Smooth muscle cell (in vitro differentiated cells): ENCODE data around the gene ZGLP1. TPM values are rescaled to one million over a fixed set of nuclear protein-coding genes. Genes with fewer than 3 reads are reported as not detected.

Experiments used
- DNase-seq: peaks from one replicate; lab custom pipeline; 2025; ENCODE audit not compliant: unreplicated experiment; lab: John Stamatoyannopoulos, UW
- H2AFZ ChIP-seq: fragments of 200-600 bp; sonication (generic); 2 replicates; pipeline ENCODE4 v1.6.0; 2016; ENCODE audit warnings: antibody characterized with exemption, low read depth, mild to moderate bottlenecking
- H3F3A ChIP-seq: fragments of 200-600 bp; sonication (generic); 2 replicates; pipeline ENCODE4 v1.6.0; 2017; ENCODE audit warnings: antibody characterized with exemption, low read depth
- H3K27ac ChIP-seq: fragments of 200-600 bp; sonication (generic); 2 replicates; pipeline ENCODE4 v1.5.1; 2016; ENCODE audit warnings: low read depth, mild to moderate bottlenecking
- H3K27me3 ChIP-seq: fragments of 200-600 bp; sonication (generic); 2 replicates; pipeline ENCODE4 v1.6.1; 2016; ENCODE audit warnings: low read depth, mild to moderate bottlenecking
- H3K36me3 ChIP-seq: fragments of 200-600 bp; sonication (generic); 2 replicates; pipeline ENCODE4 v1.5.1; 2016; ENCODE audit warnings: low read depth
- H3K4me1 ChIP-seq: fragments of 200-600 bp; sonication (generic); 2 replicates; pipeline ENCODE4 v1.5.1; 2016; ENCODE audit warnings: low read depth
- H3K4me2 ChIP-seq: fragments of 200-600 bp; sonication (generic); 2 replicates; pipeline ENCODE4 v1.6.0; 2016; ENCODE audit warnings: mild to moderate bottlenecking
- H3K4me3 ChIP-seq: fragments of 200-600 bp; sonication (generic); 2 replicates; pipeline ENCODE4 v1.5.1; 2016; ENCODE audit warnings: mild to moderate bottlenecking
- H3K79me2 ChIP-seq: fragments of 200-600 bp; sonication (generic); 2 replicates; pipeline ENCODE4 v1.6.0; 2016; ENCODE audit warnings: low read depth, mild to moderate bottlenecking
- H3K9ac ChIP-seq: fragments of 200-600 bp; sonication (generic); 2 replicates; pipeline ENCODE4 v1.6.0; 2016; ENCODE audit warnings: low read depth
- H3K9me3 ChIP-seq: fragments of 200-600 bp; sonication (generic); replicated peaks from 2 replicates; pipeline ENCODE4 v1.5.1; 2016; ENCODE audit warnings: low read depth
- H4K20me1 ChIP-seq: fragments of 200-600 bp; sonication (generic); 2 replicates; pipeline ENCODE4 v1.6.0; 2016; ENCODE audit warnings: low read depth
- WGBS: methylation state at CpG from one replicate; pipeline ENCODE4 v1.1.7; 2016; ENCODE audit warnings: low lambda C conversion rate; 5-methylcytosine and 5-hydroxymethylcytosine counted together
- polyA plus RNA-seq: library from polyadenylated mRNA; unstranded; fragments of >200 nt; fragmentation: Nextera tagmentation; extraction: Ambion mirVana; gene quantifications from 2 replicates; pipeline ENCODE4 v1.2.1, GENCODE V29; 2016
- total RNA-seq: library from RNA; depleted of rRNA; stranded (reverse); fragments of >200 nt; gene quantifications from 2 replicates; pipeline ENCODE4 v1.2.3, GENCODE V29; 2014
- TF ChIP-seq, protein P1 (sequence below): fragments of 200-600 bp; sonication (generic); IDR thresholded peaks from 2 replicates; pipeline ENCODE4 v1.5.1; 2017; ENCODE audit warnings: borderline replicate concordance, mild to moderate bottlenecking, antibody characterized with exemption; ENCODE audit not compliant: insufficient read depth, poor library complexity, severe bottlenecking

ZGLP1 gene
- total and polyA plus RNA-seq, 2 experiments from 2014 or later: 2.9 to 4.8 TPM

DNA sequence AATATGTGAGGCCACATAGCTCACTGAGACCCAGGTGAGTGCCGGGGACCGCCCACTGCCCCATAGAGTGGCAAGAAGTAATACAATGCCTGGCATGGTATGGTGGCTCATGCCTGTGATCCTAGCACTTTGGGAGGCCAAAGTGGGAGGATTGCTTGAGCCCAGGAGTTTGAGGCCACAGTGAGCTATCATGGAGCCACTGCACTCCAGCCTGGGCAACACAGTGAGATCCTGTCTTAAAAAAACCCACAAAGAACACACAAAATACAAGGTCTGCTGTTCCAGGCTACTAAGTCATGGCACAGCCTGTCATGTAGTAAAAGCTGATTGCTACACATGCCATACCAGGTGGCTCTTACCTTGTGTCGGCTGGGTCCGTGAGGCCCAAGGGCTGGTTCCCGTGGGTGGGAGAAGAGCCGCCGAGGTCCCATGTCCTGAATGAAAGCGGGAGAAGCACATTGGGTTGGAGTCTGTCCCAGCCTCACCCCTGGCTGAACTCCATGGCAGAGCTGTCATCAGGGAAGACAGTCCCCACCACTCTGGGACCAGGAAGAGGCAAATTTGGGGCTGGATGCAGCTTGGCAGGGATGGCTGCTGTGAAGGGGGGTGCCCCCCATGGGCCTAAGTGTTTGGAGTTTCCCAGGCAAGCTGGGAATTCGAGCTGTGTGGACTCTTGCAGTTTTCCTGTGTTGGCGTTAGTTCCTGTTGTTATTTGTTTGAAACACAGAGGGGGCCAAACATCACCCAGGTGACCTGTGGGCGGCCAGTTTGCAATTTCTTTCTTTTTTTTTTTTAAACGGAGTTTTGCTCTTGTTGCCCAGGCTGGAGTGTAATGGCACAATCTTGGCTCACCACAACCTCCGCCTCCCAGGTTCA, 9.4 kb upstream of the ZGLP1 start:
- Histone ChIP-seq H3K27me3 (no peaks in the 10 kb centered on the region), H3K4me2 (no peak overlapping the region), H3K9ac (no peak overlapping the region), H3K36me3 (no peaks in the 10 kb centered on the region), H4K20me1 (no peaks in the 10 kb centered on the region), H2AFZ (no peak overlapping the region), H3F3A (peaks cover 7% of the 10 kb centered on the region), H3K79me2 (no peaks in the 10 kb centered on the region), H3K4me3 (no peak overlapping the region), H3K27ac (no peak overlapping the region), H3K4me1 (peaks cover 10% of the 10 kb centered on the region), H3K9me3 (no peaks in the 10 kb centered on the region)
- no peak for DNase-seq
- 96% methylated on average over 13 of the region's 13 CpGs for WGBS
- TF ChIP-seq, protein P1, sequence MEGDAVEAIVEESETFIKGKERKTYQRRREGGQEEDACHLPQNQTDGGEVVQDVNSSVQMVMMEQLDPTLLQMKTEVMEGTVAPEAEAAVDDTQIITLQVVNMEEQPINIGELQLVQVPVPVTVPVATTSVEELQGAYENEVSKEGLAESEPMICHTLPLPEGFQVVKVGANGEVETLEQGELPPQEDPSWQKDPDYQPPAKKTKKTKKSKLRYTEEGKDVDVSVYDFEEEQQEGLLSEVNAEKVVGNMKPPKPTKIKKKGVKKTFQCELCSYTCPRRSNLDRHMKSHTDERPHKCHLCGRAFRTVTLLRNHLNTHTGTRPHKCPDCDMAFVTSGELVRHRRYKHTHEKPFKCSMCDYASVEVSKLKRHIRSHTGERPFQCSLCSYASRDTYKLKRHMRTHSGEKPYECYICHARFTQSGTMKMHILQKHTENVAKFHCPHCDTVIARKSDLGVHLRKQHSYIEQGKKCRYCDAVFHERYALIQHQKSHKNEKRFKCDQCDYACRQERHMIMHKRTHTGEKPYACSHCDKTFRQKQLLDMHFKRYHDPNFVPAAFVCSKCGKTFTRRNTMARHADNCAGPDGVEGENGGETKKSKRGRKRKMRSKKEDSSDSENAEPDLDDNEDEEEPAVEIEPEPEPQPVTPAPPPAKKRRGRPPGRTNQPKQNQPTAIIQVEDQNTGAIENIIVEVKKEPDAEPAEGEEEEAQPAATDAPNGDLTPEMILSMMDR: no peak

DNA sequence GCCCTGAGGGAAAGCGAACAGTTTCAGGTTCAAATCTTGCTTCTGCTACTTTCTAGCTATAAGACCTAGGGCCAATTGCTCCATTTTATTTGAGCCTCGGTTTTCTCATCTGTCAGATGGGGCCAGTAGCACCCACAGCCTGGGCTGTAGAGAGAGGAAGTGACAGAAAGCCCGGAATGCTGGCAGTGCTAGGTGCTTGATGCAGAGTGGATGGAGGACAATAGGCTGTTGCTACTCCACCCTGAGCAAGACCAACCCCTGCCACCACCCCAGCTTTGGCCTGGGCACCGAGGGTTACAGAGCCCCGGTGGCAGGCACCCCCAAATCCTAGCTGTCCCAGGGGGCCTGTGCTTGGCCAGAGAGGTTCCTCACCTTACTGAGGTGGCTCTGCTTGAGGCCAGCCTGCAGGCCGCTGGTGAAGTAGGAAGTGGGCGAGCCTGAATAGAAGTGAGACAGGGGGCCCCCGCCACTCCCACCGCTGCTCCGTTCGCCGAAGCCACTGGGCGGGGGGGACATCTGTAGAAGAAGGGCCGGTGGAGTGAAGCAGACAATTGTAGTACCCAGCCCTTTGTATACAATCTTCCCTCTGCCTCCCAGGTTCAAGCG, 8.3 kb upstream of the ZGLP1 start:
- Histone ChIP-seq H3K9me3 (no peaks in the 10 kb centered on the region), H3K9ac (no peak overlapping the region), H2AFZ (no peak overlapping the region), H4K20me1 (no peaks in the 10 kb centered on the region), H3K4me2 (no peak overlapping the region), H3K4me3 (no peak overlapping the region), H3K27ac (no peak overlapping the region), H3K27me3 (no peaks in the 10 kb centered on the region), H3K4me1 (peaks cover 10% of the 10 kb centered on the region), H3K79me2 (no peaks in the 10 kb centered on the region), H3K36me3 (no peaks in the 10 kb centered on the region), H3F3A (peaks cover 7% of the 10 kb centered on the region)
- TF ChIP-seq, protein P1: no peak
- 96% methylated on average over 15 of the region's 15 CpGs for WGBS
- DNase-seq: no peak

DNA sequence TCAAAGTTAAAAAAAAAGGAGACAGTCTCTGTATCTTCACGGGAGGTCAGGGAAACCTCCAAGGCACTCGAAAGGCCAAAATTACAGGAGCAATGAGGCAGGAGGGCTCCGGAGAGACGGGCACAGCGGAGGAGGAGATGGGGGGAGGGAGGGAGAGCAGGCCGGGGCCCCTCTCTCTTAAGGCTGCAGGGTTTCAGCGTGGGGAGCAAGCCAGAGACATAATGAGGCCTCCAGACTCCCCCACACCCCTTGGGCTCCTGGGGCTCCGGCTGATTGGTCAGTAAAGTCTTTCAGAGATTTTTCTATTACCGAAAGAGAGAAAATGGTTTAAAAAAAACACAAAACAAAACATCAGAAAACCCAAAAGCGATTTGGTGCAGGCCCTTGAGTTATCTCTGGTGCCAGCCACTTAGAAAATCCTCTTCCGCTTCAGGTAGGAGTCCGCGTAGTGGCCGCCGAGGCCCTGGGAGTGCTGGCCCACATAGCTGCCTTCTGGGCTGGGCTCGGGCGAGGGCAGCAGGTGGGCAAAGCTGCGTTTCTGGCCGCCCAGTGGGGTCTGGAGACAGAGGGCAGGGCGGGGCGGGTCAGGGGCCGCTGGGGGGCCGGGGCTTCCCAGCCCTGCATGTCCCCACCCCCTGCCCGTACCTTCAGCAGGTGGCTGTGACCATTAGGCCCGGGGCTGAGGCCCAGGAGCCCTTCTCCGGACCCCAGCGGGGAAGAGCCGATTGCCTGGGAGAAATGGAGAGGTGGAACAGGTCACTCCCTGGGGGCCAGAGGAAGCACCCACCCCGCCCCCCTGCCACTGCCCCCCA, 7.6 kb upstream of the ZGLP1 start:
- Histone ChIP-seq H3K4me3 (no peak overlapping the region), H3F3A (peaks cover 7% of the 10 kb centered on the region), H3K4me2 (no peak overlapping the region), H3K27ac (no peak overlapping the region), H3K79me2 (no peaks in the 10 kb centered on the region), H2AFZ (no peak overlapping the region), H3K4me1 (peaks cover 10% of the 10 kb centered on the region), H3K9ac (no peak overlapping the region), H3K9me3 (no peaks in the 10 kb centered on the region), H3K36me3 (no peaks in the 10 kb centered on the region), H3K27me3 (no peaks in the 10 kb centered on the region), H4K20me1 (no peaks in the 10 kb centered on the region)
- no peak for DNase-seq
- TF ChIP-seq, protein P1: no peak
- WGBS: 97% methylated on average over 20 of the region's 29 CpGs
